ENCODE results near the gene ENOPH1. TPM values are rescaled to one million over a fixed set of nuclear protein-coding genes. Genes with fewer than 3 reads are reported as not detected.
A peak's percentile ranks its signal among the peaks of the same experiment; 100 is the strongest.

Gene ENOPH1
- total and polyA plus RNA-seq, 2 of the 13 experiments (the other 11 are each of a cell fraction or from before 2014, with no cell fraction given): 15.5 to 64.3 TPM

DNA sequence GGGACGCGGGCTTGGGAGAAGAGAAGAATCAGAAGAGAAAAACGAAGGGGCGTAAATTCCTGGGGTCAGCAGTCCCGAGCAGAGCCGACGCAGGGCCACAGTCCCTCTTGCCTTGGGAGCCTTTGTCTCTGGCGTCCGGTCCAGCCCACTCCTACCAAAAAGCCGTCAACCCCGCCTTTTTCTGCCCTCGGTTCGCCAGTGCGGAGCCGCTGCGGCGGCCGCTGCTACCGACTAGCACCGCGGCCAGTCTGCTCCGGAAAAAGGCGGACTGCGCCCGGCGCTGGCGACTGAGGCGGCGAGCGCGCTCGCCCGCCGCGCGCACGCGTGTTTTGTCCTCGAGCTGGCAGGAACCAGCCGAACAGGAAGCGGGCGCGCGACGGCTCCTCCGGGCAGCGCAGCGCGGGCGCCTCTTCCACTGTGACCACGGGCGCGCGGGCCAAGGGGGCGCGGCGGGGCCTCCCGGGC is 630 bp upstream of the ENOPH1 start (continued):
- TF ChIP-seq, protein P1, sequence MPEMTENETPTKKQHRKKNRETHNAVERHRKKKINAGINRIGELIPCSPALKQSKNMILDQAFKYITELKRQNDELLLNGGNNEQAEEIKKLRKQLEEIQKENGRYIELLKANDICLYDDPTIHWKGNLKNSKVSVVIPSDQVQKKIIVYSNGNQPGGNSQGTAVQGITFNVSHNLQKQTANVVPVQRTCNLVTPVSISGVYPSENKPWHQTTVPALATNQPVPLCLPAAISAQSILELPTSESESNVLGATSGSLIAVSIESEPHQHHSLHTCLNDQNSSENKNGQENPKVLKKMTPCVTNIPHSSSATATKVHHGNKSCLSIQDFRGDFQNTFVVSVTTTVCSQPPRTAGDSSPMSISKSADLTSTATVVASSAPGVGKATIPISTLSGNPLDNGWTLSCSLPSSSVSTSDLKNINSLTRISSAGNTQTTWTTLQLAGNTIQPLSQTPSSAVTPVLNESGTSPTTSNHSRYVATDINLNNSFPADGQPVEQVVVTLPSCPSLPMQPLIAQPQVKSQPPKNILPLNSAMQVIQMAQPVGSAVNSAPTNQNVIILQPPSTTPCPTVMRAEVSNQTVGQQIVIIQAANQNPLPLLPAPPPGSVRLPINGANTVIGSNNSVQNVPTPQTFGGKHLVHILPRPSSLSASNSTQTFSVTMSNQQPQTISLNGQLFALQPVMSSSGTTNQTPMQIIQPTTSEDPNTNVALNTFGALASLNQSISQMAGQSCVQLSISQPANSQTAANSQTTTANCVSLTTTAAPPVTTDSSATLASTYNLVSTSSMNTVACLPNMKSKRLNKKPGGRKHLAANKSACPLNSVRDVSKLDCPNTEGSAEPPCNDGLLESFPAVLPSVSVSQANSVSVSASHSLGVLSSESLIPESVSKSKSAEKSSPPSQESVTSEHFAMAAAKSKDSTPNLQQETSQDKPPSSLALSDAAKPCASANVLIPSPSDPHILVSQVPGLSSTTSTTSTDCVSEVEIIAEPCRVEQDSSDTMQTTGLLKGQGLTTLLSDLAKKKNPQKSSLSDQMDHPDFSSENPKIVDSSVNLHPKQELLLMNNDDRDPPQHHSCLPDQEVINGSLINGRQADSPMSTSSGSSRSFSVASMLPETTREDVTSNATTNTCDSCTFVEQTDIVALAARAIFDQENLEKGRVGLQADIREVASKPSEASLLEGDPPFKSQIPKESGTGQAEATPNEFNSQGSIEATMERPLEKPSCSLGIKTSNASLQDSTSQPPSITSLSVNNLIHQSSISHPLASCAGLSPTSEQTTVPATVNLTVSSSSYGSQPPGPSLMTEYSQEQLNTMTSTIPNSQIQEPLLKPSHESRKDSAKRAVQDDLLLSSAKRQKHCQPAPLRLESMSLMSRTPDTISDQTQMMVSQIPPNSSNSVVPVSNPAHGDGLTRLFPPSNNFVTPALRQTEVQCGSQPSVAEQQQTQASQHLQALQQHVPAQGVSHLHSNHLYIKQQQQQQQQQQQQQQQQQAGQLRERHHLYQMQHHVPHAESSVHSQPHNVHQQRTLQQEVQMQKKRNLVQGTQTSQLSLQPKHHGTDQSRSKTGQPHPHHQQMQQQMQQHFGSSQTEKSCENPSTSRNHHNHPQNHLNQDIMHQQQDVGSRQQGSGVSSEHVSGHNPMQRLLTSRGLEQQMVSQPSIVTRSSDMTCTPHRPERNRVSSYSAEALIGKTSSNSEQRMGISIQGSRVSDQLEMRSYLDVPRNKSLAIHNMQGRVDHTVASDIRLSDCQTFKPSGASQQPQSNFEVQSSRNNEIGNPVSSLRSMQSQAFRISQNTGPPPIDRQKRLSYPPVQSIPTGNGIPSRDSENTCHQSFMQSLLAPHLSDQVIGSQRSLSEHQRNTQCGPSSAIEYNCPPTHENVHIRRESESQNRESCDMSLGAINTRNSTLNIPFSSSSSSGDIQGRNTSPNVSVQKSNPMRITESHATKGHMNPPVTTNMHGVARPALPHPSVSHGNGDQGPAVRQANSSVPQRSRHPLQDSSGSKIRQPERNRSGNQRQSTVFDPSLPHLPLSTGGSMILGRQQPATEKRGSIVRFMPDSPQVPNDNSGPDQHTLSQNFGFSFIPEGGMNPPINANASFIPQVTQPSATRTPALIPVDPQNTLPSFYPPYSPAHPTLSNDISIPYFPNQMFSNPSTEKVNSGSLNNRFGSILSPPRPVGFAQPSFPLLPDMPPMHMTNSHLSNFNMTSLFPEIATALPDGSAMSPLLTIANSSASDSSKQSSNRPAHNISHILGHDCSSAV (CRISPR knock-in tag; IDR thresholded peaks at IDR 0.05; ENCODE audit: borderline replicate concordance): no peak
- 0 out of 2 replicates have a peak, but pooled peaks have one; percentile 14 for TF ChIP-seq ZNF232 (CRISPR knock-in tag; IDR thresholded peaks at IDR 0.05; ENCODE audit: borderline replicate concordance)
- TF ChIP-seq ZFY (CRISPR knock-in tag; IDR thresholded peaks at IDR 0.05): peak; percentile 35; the same call in 1 of the 2 replicates
- no peak for TF ChIP-seq ZNF607 (CRISPR knock-in tag; IDR thresholded peaks at IDR 0.05; ENCODE audit: borderline replicate concordance)
- no peak; the same call in 1 of the 2 replicates for TF ChIP-seq MYPOP (CRISPR knock-in tag; IDR thresholded peaks at IDR 0.05)
- TF ChIP-seq ZHX1 (CRISPR knock-in tag; IDR thresholded peaks at IDR 0.05; ENCODE audit: low read depth): no peak
- no peak for TF ChIP-seq FOXO1 (CRISPR knock-in tag; IDR thresholded peaks at IDR 0.05)
- TF ChIP-seq SMAD9 (CRISPR knock-in tag; IDR thresholded peaks at IDR 0.05): no peak
- TF ChIP-seq NRL (CRISPR knock-in tag; IDR thresholded peaks at IDR 0.05; ENCODE audit: borderline replicate concordance): 0 out of 2 replicates have a peak, but pooled peaks have one; percentile 5
- TF ChIP-seq SOX6 (IDR thresholded peaks at IDR 0.05): no peak
- no peak for TF ChIP-seq SOX6 (CRISPR knock-in tag; IDR thresholded peaks at IDR 0.05)
- TF ChIP-seq ZNF329 (CRISPR knock-in tag; IDR thresholded peaks at IDR 0.05; ENCODE audit: low read depth): 0 out of 2 replicates have a peak, but pooled peaks have one; percentile 0
- peak; percentile 0; the same call in 1 of the 2 replicates for TF ChIP-seq SPEN (CRISPR knock-in tag; IDR thresholded peaks at IDR 0.05; ENCODE audit: low read depth)
- TF ChIP-seq GFI1 (CRISPR knock-in tag; IDR thresholded peaks at IDR 0.05; ENCODE audit: borderline replicate concordance): 0 out of 2 replicates have a peak, but pooled peaks have one; percentile 22
- TF ChIP-seq, protein P2, sequence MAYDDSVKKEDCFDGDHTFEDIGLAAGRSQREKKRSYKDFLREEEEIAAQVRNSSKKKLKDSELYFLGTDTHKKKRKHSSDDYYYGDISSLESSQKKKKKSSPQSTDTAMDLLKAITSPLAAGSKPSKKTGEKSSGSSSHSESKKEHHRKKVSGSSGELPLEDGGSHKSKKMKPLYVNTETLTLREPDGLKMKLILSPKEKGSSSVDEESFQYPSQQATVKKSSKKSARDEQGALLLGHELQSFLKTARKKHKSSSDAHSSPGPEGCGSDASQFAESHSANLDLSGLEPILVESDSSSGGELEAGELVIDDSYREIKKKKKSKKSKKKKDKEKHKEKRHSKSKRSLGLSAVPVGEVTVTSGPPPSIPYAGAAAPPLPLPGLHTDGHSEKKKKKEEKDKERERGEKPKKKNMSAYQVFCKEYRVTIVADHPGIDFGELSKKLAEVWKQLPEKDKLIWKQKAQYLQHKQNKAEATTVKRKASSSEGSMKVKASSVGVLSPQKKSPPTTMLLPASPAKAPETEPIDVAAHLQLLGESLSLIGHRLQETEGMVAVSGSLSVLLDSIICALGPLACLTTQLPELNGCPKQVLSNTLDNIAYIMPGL (CRISPR knock-in tag; IDR thresholded peaks at IDR 0.05; ENCODE audit: borderline replicate concordance in 1 of 2, low read depth in 1 of 2): peak in 1 of 2 experiments; percentile 16; a peak in 2 of 4 replicates
